ENCODE measurements around the gene ROR2.

ROR2 gene

DNA sequence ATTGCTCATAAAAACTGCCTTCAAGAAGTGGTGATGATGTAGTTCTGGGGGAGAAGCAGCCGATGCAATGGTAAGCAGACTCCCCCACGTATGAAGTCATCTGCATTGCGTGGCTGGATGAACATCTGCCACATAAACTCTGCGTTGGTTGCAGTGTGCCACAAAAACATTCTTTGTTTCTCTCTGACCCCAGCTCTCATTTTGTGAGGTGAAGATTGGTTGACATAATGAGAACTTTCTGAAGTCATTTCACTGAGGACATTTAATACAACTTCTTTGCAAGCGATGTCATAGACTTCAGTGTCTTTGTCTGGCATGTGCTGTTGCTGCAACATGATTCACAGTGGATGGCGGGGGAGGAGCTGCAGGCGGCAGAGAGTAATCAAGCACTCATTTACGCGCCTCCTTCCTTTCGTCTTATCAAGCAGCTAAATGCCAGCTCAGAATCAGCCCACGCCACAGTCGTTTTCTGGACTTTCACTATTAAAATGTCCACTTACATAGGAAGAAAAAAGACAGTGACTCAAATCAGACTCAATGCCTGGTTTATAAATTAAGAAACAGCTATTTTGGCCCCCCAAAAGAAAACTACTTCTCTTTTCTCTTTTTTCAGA, 434.8 kb downstream of the ROR2 start:
- DNase-seq (ENCODE audit: low read depth), result no peak

Measured in stimulated activated CD8-positive, alpha-beta memory T cell treated with anti-CD3 and anti-CD28 coated beads, Interleukin-12 subunit alpha, Interleukin-12 subunit beta, amount 100 ng/mL, for 4 hours (primary cell).